ENCODE results near the gene ZBTB25. TPM values are rescaled to one million over a fixed set of nuclear protein-coding genes. Genes with fewer than 3 reads are reported as not detected.

Gene ZBTB25
- total RNA-seq, 3 donors from 2014 or later: 12.3 to 15.7 (median 14.4) TPM

DNA sequence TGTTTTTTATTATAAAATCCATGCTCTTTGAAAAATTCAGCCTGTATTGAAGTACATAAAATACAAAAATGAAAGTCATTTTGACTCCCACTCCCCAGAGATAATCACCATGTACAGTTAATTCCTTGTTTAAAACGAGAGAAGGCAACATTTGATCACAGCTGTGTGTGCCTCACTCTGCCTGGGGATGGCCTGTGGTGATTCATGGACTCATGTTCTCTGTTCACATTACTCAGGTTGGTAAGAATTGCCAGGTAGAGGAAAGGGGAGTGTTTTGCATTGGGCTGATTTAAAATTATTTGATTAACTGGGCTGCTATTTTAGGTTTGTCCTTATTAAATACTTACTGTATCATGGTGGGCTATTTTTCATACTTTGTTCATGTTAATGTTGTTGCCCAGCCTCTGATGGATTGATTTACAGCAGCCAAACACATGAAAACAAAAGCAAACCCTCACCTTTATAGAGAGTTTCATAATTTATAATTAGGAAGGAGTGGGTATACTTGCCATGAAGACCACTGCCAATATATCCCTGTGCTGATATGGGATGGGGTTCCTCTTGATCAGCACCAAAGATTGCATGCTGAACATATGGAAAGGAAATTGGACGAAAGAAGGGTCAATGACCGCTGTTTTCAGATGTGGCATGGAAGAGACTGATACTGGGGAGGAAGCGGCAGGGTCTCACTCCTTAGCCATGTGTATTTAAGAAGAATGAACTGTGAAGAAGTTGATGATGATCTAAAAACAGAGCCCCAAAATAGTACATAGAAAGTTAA, 3.9 kb upstream of the ZBTB25 start:
- peaks cover 0 to 8% of the 10 kb centered on the region in 2 donors for H3K4me1 ChIP-seq
- intact Hi-C loops (cut with DNase I; ENCODE audit: low total_unique reads): no loop called here
- peak overlapping the region in 1 of 2 donors; percentile 98 for H3K27ac ChIP-seq
- no peaks in the 10 kb centered on the region for H3K9me3 ChIP-seq
- no peaks in the 10 kb centered on the region for H3K27me3 ChIP-seq
- no peak overlapping the region for H3K4me3 ChIP-seq
- TF ChIP-seq, protein P1, sequence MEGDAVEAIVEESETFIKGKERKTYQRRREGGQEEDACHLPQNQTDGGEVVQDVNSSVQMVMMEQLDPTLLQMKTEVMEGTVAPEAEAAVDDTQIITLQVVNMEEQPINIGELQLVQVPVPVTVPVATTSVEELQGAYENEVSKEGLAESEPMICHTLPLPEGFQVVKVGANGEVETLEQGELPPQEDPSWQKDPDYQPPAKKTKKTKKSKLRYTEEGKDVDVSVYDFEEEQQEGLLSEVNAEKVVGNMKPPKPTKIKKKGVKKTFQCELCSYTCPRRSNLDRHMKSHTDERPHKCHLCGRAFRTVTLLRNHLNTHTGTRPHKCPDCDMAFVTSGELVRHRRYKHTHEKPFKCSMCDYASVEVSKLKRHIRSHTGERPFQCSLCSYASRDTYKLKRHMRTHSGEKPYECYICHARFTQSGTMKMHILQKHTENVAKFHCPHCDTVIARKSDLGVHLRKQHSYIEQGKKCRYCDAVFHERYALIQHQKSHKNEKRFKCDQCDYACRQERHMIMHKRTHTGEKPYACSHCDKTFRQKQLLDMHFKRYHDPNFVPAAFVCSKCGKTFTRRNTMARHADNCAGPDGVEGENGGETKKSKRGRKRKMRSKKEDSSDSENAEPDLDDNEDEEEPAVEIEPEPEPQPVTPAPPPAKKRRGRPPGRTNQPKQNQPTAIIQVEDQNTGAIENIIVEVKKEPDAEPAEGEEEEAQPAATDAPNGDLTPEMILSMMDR (IDR thresholded peaks at IDR 0.05): no peak
- TF ChIP-seq POLR2A (IDR thresholded peaks at IDR 0.05): no peak
- no peak for TF ChIP-seq POLR2AphosphoS5 (IDR thresholded peaks at IDR 0.05)
- H3K36me3 ChIP-seq: no peaks in the 10 kb centered on the region
- DNase-seq (ENCODE audit: low spot score in 2 of 2): no peak

DNA sequence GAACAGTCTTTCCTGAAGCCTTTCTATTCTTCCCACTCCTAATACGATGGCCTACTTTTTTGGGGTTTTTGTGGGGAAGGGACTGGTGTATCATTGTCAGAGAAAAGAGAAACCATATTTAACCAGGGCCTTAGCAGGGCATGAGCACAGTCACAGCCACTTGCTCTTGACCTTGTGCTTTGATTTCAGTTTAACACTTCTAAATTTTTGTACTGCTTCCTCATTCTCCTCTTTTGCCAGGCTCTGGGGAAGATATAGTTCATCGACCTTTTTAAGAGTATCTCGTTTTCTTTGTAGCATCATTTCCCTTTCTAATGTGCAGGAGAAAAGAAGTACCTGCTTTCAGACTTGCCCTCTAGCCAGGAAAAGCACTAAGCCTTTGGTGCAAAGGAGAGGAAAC, 3.1 kb upstream of the ZBTB25 start:
- no peak for DNase-seq (ENCODE audit: low spot score in 2 of 2)
- peak overlapping the region; percentile 69 to 79 (median 73) for H3K4me3 ChIP-seq
- peaks cover 0 to 16% of the 10 kb centered on the region in 2 donors for H3K4me1 ChIP-seq
- H3K27me3 ChIP-seq: no peaks in the 10 kb centered on the region
- TF ChIP-seq POLR2AphosphoS5 (IDR thresholded peaks at IDR 0.05) (no peak), POLR2A (IDR thresholded peaks at IDR 0.05) (no peak)
- TF ChIP-seq, protein P1 (IDR thresholded peaks at IDR 0.05): no peak
- H3K27ac ChIP-seq: peak overlapping the region in 1 of 2 donors; percentile 98
- intact Hi-C loops (cut with DNase I; ENCODE audit: low total_unique reads): no loop called here
- no peaks in the 10 kb centered on the region for H3K36me3 ChIP-seq
- no peaks in the 10 kb centered on the region for H3K9me3 ChIP-seq

DNA sequence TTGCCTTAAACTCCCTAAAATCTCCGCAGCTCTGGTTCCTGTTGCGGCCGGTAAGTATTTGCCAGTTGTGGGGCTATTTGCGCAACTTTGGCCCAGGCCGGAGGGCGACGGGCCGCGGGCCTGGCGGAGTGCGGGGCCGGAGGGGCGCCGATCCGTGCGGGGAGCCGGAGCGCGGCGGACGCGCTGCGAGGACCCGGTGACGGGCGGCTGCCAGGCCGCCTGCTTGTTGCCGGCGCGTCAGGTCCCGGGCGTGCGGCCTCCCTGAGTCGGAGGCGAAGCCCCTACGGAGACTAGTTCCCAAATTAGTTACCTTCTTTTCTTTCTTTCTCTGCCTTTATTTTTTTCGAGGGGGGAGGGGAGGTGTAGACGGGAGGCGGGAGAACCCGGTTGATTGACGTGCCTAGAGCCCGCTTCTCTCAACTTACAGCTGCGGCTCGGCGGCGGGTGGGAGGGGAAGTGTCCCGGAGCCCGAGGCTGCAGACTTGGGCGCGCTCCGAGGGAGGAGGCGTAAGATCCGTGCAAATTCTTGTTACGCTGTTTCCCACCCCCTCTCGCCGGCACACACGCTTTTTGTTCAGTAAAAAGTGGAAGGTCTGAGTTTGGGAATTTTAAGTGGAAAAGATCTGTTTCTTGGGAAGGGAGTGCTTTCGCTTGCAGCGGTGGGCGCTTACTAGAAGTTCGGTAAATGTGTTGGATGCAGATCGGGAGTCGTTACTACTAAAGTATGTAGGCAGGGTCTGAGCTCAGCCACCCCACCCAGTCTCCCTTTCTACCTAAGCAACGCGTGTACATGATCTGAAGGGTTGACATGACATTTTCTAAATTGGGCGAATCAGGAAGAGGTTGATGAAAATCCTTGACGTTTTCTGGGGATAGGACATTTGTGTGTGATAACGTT, 1.5 kb upstream of the ZBTB25 start:
- intact Hi-C loops (cut with DNase I; ENCODE audit: low total_unique reads): loop anchor here (1.0 kb wide), 1 partner anchor 140 kb away; no protein-coding TSS in a partner anchor
- no peaks in the 10 kb centered on the region for H3K27me3 ChIP-seq
- H3K4me1 ChIP-seq: peaks cover 0 to 22% of the 10 kb centered on the region in 2 donors
- TF ChIP-seq, protein P1 (IDR thresholded peaks at IDR 0.05): no peak
- TF ChIP-seq POLR2A (IDR thresholded peaks at IDR 0.05) (no peak), POLR2AphosphoS5 (IDR thresholded peaks at IDR 0.05) (peak in 1 of 3 donors; percentile 4)
- peak overlapping the region; percentile 98 to 99 for H3K27ac ChIP-seq
- no peaks in the 10 kb centered on the region for H3K36me3 ChIP-seq
- DNase-seq (ENCODE audit: low spot score in 2 of 2): peak; percentile 85 to 86
- H3K4me3 ChIP-seq: peak overlapping the region; percentile 69 to 79 (median 73)
- H3K9me3 ChIP-seq: no peaks in the 10 kb centered on the region

DNA sequence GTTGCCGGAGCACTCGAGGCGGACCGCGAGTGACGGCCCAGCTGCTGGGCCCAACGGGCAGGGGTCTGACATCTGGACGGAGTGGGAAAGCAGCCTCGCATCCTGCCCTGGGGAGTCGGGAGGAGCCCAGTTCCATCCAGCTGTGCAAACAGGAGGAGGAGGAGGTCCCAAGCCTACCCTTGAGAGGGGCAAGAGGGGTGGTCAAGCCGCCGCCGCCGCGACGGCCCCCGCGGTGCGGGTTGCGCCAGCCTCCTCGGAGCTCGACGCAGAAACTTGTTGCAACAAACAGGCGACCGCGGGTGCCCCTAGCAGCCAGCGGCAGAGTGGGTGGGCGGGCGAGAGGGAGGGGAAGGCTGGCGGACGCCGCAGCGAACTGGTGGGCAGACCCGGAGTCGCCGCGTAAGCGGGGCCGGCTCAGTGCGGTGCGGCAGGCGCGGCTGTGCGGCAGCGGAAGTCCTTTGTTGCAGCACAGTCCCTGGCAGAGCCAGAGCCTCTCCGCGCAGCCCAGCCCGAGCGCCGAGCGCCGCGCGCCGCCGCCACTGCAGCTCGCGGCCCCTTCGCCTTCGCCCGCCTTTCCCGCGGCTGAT, 765 bp upstream of the ZBTB25 start, which contains the start of gene ZBTB1:
Gene ZBTB1 (plus strand): TSS at position 461 of the 587 bp plus-strand sequence. CDS start 16,735 bp downstream, outside the sequence.
- Histone ChIP-seq H3K27me3 (no peaks in the 10 kb centered on the region), H3K36me3 (no peaks in the 10 kb centered on the region), H3K4me3 (peak within 1 kb of the TSS; percentile 69 to 79 (median 73)), H3K4me1 (peaks cover 0 to 22% of the 10 kb centered on the region in 2 donors), H3K27ac (peak within 1 kb of the TSS; percentile 98 to 99), H3K9me3 (no peaks in the 10 kb centered on the region)
- intact Hi-C loops (cut with DNase I; ENCODE audit: low total_unique reads): loop anchor here (1.0 kb wide), 1 partner anchor 141 kb away; no protein-coding TSS in a partner anchor
- TF ChIP-seq POLR2AphosphoS5 (IDR thresholded peaks at IDR 0.05) (peak in 2 of 3 donors; percentile 25 to 29), POLR2A (IDR thresholded peaks at IDR 0.05) (peak; percentile 28)
- TF ChIP-seq, protein P1 (IDR thresholded peaks at IDR 0.05): no peak
- DNase-seq (ENCODE audit: low spot score in 2 of 2): peak; percentile 71 to 79
